ENCODE results near the gene COPS3.

- TF ChIP-seq CTCF (IDR thresholded peaks at IDR 0.05; ENCODE audit: control extremely low read depth in 1 of 3, insufficient read depth in 1 of 3, low read depth in 1 of 3, low read length in 3 of 3) (no peak), ATF2 (IDR thresholded peaks at IDR 0.05; ENCODE audit: low read length) (no peak), MAFK (IDR thresholded peaks at IDR 0.05; ENCODE audit: low read depth, low read length) (no peak), TAF1 (IDR thresholded peaks at IDR 0.05; ENCODE audit: low read depth, low read length) (no peak), EP300 (IDR thresholded peaks at IDR 0.05; ENCODE audit: borderline replicate concordance in 1 of 2, low read depth in 2 of 2, low read length in 2 of 2) (no peak), HDAC2 (IDR thresholded peaks at IDR 0.05; ENCODE audit: borderline replicate concordance in 1 of 2, low read depth in 2 of 2, low read length in 2 of 2) (no peak), RFX5 (IDR thresholded peaks at IDR 0.05; ENCODE audit: borderline replicate concordance, low read depth, low read length) (no peak), CBX5 (IDR thresholded peaks at IDR 0.05; ENCODE audit: low read depth, low read length) (no peak), EZH2 (IDR thresholded peaks at IDR 0.05; ENCODE audit: low read depth, low read length, severe bottlenecking) (no peak), SP2 (IDR thresholded peaks at IDR 0.05; ENCODE audit: low read length) (no peak), E2F6 (IDR thresholded peaks at IDR 0.05) (no peak)
These were observed 57.3 kb downstream of the COPS3 start for GRCh38 chr17:17223736-17224135.
